Measurements from ENCODE around the gene TPD52L1.
"Not testable (repeated sequence)": the region's sequence is repeated elsewhere in the genome, so short reads cannot be mapped to it uniquely, and the experiment has no call there.

TPD52L1 gene

GRCh38 chr6:125153391-125154117 lies at the start of gene TPD52L1:
TSS of gene TPD52L1 (plus strand) at chr6:125153773. CDS start at chr6:125153952, 179 bp downstream.
- DNase-seq (ENCODE audit: low spot score), result peak; percentile 81

- peak; percentile 60 for DNase-seq (ENCODE audit: low spot score)
Observed at GRCh38 chr6:125104425-125104824, 49.1 kb upstream of the TPD52L1 start.

- no peak for DNase-seq (ENCODE audit: low spot score)
Observed at GRCh38 chr6:125107048-125107447, 46.5 kb upstream of the TPD52L1 start.

- no peak for DNase-seq (ENCODE audit: low spot score)
Observed at GRCh38 chr6:125107896-125108295, 45.7 kb upstream of the TPD52L1 start.

GRCh38 chr6:125110056-125110455 lies 43.5 kb upstream of the TPD52L1 start:
- DNase-seq (ENCODE audit: low spot score), result no peak

GRCh38 chr6:125111219-125111983 lies 42.2 kb upstream of the TPD52L1 start:
- DNase-seq (ENCODE audit: low spot score), result no peak

GRCh38 chr6:125112934-125113333 lies 40.6 kb upstream of the TPD52L1 start:
- DNase-seq (ENCODE audit: low spot score), result no peak

- DNase-seq (ENCODE audit: low spot score), result peak; percentile 68
Observed at GRCh38 chr6:125114248-125114858, 39.2 kb upstream of the TPD52L1 start.

- no peak for DNase-seq (ENCODE audit: low spot score)
Observed at GRCh38 chr6:125116170-125116569, 37.4 kb upstream of the TPD52L1 start.

- no peak for DNase-seq (ENCODE audit: low spot score)
Observed at GRCh38 chr6:125116710-125117109, 36.9 kb upstream of the TPD52L1 start.

- DNase-seq (ENCODE audit: low spot score), result no peak
Observed at GRCh38 chr6:125117818-125118217, 35.8 kb upstream of the TPD52L1 start.

GRCh38 chr6:125120054-125120590 lies 33.5 kb upstream of the TPD52L1 start:
- no peak for DNase-seq (ENCODE audit: low spot score)

GRCh38 chr6:125121894-125122293 lies 31.7 kb upstream of the TPD52L1 start:
- no peak for DNase-seq (ENCODE audit: low spot score)

GRCh38 chr6:125123051-125123450 lies 30.5 kb upstream of the TPD52L1 start:
- DNase-seq (ENCODE audit: low spot score), result no peak

- DNase-seq (ENCODE audit: low spot score), result no peak
Observed at GRCh38 chr6:125123468-125124048, 30.0 kb upstream of the TPD52L1 start.

GRCh38 chr6:125124049-125124669 lies 29.4 kb upstream of the TPD52L1 start:
- no peak for DNase-seq (ENCODE audit: low spot score)

GRCh38 chr6:125125856-125126255 lies 27.7 kb upstream of the TPD52L1 start:
- not testable (repeated sequence) for DNase-seq (ENCODE audit: low spot score)

GRCh38 chr6:125129354-125129753 lies 24.2 kb upstream of the TPD52L1 start:
- no peak for DNase-seq (ENCODE audit: low spot score)

- no peak for DNase-seq (ENCODE audit: low spot score)
Observed at GRCh38 chr6:125132058-125132457, 21.5 kb upstream of the TPD52L1 start.

GRCh38 chr6:125136378-125136777 lies 17.2 kb upstream of the TPD52L1 start:
- DNase-seq (ENCODE audit: low spot score), result no peak

- no peak for DNase-seq (ENCODE audit: low spot score)
Observed at GRCh38 chr6:125138083-125138482, 15.5 kb upstream of the TPD52L1 start.

- DNase-seq (ENCODE audit: low spot score), result no peak
Observed at GRCh38 chr6:125140808-125141207, 12.8 kb upstream of the TPD52L1 start.

Measured in Ammon's horn (tissue), 1 donor.